ENCODE measurements around the gene MINDY4. TPM values are rescaled to one million over a fixed set of nuclear protein-coding genes. Genes with fewer than 3 reads are reported as not detected.

The MINDY4 gene
- total RNA-seq, 1 donor: 13.2 TPM

- H3K4me3 ChIP-seq (ENCODE audit: low read depth, low read length): peak overlapping the region; percentile 79
- TF ChIP-seq, protein P1, sequence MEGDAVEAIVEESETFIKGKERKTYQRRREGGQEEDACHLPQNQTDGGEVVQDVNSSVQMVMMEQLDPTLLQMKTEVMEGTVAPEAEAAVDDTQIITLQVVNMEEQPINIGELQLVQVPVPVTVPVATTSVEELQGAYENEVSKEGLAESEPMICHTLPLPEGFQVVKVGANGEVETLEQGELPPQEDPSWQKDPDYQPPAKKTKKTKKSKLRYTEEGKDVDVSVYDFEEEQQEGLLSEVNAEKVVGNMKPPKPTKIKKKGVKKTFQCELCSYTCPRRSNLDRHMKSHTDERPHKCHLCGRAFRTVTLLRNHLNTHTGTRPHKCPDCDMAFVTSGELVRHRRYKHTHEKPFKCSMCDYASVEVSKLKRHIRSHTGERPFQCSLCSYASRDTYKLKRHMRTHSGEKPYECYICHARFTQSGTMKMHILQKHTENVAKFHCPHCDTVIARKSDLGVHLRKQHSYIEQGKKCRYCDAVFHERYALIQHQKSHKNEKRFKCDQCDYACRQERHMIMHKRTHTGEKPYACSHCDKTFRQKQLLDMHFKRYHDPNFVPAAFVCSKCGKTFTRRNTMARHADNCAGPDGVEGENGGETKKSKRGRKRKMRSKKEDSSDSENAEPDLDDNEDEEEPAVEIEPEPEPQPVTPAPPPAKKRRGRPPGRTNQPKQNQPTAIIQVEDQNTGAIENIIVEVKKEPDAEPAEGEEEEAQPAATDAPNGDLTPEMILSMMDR (IDR thresholded peaks at IDR 0.05; ENCODE audit: insufficient read depth, low read length): no peak
- DNase-seq (ENCODE audit: low read depth): no peak
Measured at GRCh38 chr7:30771880-30772425, 736 bp downstream of the MINDY4 start.

- H3K4me3 ChIP-seq (ENCODE audit: low read depth, low read length): no peak overlapping the region
- TF ChIP-seq, protein P1 (IDR thresholded peaks at IDR 0.05; ENCODE audit: insufficient read depth, low read length): no peak
- no peak for DNase-seq (ENCODE audit: low read depth)
Measured at GRCh38 chr7:30772984-30773383, 1.8 kb downstream of the MINDY4 start.

DNA sequence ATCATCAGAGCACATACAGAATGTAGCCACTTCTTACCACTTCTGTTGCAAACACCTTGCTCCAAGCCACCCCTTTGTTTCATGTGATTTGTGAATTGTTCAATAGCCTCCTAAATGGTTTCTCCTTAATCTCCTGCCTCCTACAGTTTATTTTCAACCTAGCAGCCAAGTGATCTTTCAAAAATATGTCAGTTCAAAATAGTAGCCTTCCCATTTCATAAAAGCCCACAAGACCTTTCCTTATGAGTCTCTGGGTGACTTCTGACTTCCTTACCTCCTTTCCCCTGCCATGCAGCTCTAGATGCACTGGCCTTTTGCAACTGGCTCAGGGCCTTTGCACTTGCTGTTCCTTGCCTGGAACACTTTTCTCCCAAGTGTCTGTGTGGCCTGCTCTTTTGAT is 4.8 kb downstream of the MINDY4 start:
- TF ChIP-seq, protein P1 (IDR thresholded peaks at IDR 0.05; ENCODE audit: insufficient read depth, low read length): no peak
- DNase-seq (ENCODE audit: low read depth): no peak
- no peak overlapping the region for H3K4me3 ChIP-seq (ENCODE audit: low read depth, low read length)

GRCh38 chr7:30776971-30777370 is 5.8 kb downstream of the MINDY4 start:
- TF ChIP-seq, protein P1 (IDR thresholded peaks at IDR 0.05; ENCODE audit: insufficient read depth, low read length): no peak
- H3K4me3 ChIP-seq (ENCODE audit: low read depth, low read length): no peak overlapping the region

DNA sequence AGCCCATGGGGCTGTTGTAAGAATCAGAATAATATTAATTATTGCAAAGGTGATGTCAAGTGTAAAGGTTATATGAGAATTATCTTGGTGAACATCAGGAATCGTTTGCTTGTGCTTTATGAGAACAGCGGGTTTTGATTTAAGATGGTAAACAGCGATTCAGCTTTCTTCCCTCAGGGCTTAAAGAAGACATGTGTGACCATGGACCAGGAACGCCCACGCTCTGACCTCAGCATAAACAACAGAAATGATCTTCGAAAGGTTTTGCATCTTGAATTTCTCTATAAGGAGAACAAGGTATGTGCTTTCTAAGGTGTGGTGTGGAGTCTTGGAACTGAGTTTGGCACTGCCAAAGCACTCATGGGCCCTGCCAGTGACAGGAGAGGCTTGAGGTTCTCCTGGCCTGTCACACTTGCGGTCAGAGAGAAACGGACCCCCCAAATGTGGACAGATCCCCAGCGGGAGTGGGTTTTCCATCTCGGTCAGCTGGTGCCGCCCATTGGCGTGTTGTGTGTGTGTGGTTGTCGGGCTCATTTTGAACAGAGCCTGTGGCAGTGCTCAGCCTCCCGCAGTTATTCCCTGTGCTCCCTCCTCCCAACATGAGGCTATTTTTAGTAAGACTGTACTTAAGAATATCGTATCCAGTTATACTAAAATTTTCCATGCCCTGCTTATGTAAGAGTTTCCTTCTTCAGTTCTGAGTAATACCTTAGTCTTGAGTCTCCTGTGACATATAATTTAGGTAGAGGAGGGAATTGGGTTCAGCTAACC is 7.2 kb downstream of the MINDY4 start:
- no peak overlapping the region for H3K4me3 ChIP-seq (ENCODE audit: low read depth, low read length)
- DNase-seq (ENCODE audit: low read depth): peak; percentile 66
- TF ChIP-seq, protein P1 (IDR thresholded peaks at IDR 0.05; ENCODE audit: insufficient read depth, low read length): no peak

More at GRCh38 chr7:30776971-30777370, 5.8 kb downstream of the MINDY4 start:
- DNase-seq (ENCODE audit: low read depth): no peak

- no peak overlapping the region for H3K4me3 ChIP-seq (ENCODE audit: low read depth, low read length)
- DNase-seq (ENCODE audit: low read depth): no peak
- TF ChIP-seq, protein P1 (IDR thresholded peaks at IDR 0.05; ENCODE audit: insufficient read depth, low read length): no peak
Measured at GRCh38 chr7:30779574-30779973, 8.4 kb downstream of the MINDY4 start.
